ENCODE measurements around the gene ERC2. TPM values are rescaled to one million over a fixed set of nuclear protein-coding genes. Genes with fewer than 3 reads are reported as not detected.
A peak's percentile ranks its signal among the peaks of the same experiment; 100 is the strongest.

Gene ERC2
- total RNA-seq, 1 donor = 0.43 TPM

DNA sequence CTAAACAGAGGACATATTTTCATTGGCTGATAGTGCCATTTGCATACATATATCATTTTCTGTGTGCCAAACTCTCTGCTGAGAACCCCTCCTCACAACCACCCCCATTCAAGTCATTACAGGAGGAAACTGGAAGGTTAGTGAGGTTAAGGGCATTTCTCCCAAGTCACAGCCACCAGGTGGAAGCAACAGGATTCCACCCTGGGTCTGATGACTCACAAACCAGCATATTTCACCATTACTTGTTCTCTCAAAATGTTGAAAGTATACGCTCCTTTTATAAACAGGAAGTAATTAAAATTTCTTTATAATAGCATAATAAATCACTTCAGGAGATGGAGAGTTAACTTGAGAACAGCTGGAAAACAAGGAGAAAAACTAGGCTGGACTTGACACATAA lies 582.5 kb downstream of the ERC2 start:
- peak; percentile 85 for DNase-seq (ENCODE audit: low read depth)
- TF ChIP-seq, protein P1, sequence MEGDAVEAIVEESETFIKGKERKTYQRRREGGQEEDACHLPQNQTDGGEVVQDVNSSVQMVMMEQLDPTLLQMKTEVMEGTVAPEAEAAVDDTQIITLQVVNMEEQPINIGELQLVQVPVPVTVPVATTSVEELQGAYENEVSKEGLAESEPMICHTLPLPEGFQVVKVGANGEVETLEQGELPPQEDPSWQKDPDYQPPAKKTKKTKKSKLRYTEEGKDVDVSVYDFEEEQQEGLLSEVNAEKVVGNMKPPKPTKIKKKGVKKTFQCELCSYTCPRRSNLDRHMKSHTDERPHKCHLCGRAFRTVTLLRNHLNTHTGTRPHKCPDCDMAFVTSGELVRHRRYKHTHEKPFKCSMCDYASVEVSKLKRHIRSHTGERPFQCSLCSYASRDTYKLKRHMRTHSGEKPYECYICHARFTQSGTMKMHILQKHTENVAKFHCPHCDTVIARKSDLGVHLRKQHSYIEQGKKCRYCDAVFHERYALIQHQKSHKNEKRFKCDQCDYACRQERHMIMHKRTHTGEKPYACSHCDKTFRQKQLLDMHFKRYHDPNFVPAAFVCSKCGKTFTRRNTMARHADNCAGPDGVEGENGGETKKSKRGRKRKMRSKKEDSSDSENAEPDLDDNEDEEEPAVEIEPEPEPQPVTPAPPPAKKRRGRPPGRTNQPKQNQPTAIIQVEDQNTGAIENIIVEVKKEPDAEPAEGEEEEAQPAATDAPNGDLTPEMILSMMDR (IDR thresholded peaks at IDR 0.05; ENCODE audit: insufficient read depth, low read depth, low read length) = peak; percentile 35
- H3K4me3 ChIP-seq (ENCODE audit: low read depth, low read length) = no peak overlapping the region

DNA sequence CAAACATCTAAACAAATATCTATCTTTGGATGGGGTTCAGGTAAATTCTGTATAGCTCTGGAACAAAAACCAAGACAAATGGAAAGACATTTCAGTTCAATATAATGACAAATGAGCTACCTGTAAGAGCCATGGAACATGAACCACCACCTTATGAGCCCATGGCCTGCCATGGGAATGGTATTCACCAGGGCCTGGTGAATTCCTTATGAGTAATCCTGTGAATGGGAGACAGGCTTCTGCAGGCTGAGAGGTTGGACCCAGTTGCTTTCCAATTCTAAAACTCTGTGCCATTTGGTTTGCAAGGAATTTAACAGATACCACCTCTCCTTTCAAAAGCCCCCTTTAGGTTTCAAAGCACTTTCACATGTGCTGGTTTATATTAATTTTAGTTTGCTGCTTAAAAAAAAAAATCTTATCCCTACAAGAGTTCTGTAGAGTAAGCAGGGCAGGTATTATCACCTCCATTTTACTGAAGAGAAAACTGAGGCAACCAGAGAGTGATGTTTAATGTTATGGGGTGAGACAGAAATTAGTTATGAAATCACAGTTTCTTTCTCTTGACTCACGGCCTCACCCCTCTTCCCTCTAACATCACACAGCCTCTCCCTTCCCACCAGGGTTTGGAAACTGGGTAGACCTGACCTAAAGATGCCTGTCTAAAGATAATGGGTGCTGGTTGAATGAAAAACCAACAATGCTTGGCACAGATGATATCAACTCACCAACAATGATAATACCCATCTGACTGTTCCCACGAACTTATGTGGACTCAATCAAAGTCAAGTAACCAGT lies 583.6 kb downstream of the ERC2 start:
- peak; percentile 14 for DNase-seq (ENCODE audit: low read depth)
- TF ChIP-seq, protein P1 (IDR thresholded peaks at IDR 0.05; ENCODE audit: insufficient read depth, low read depth, low read length) = no peak
- no peak overlapping the region for H3K4me3 ChIP-seq (ENCODE audit: low read depth, low read length)

DNA sequence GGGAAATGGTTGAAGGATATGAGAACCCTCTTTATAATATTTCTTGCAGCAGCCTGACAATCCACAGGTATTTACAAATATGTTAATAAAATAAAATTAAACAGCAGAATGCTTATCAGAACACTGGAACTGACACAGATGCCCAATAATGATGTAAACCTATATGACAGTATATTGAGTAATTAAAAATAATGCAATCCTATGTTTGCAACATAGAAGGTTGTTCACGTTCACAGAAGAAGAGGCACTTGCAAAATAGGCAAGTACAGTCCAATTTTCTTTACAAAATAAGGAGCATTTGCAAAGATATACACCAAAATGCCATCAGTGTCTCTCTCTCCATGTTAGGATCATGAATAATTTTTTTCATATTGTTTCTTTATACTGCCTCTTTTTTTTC lies 584.2 kb downstream of the ERC2 start:
- no peak overlapping the region for H3K4me3 ChIP-seq (ENCODE audit: low read depth, low read length)
- TF ChIP-seq, protein P1 (IDR thresholded peaks at IDR 0.05; ENCODE audit: insufficient read depth, low read depth, low read length) = no peak
- no peak for DNase-seq (ENCODE audit: low read depth)

DNA sequence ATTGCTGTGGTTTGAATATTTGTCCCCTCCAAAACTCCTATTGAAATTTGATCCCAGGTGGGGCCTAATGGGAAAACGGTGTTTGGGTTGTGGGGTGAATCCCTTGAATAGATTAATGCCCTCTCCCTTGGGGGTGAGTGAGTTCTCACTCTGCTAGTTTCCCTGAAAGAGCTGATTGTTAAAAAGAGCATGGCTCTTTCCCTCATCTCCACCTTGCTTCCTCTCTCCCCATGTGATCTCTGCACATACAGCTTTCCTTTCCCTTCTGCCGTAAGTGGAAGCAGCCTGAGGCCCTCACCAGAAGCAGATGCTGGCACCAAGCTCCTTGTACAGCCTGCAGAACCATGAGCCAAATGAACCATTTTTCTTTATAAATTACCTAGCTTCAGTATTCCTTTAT lies 586.3 kb downstream of the ERC2 start:
- no peak for DNase-seq (ENCODE audit: low read depth)
- no peak overlapping the region for H3K4me3 ChIP-seq (ENCODE audit: low read depth, low read length)
- TF ChIP-seq, protein P1 (IDR thresholded peaks at IDR 0.05; ENCODE audit: insufficient read depth, low read depth, low read length) = no peak

DNA sequence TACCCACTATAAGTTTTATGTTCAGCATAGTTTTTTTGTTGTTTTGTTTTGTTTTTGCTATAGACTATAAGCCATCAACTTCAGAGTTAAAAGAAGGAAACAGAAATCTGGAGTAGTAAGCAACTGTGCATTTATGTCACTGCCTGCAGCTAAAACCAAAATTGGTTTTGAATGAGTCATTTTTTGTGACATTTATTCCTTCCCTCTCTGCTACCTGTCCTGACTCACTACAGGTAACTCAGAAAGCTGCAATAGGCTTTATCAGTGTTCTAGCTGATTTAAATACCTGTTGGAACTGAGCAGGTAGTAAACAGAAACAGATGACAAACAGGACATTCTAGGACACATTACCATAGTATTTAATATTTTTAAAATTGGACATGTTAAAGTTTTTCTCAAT lies 587.9 kb downstream of the ERC2 start:
- TF ChIP-seq, protein P1 (IDR thresholded peaks at IDR 0.05; ENCODE audit: insufficient read depth, low read depth, low read length) = no peak
- no peak overlapping the region for H3K4me3 ChIP-seq (ENCODE audit: low read depth, low read length)
- no peak for DNase-seq (ENCODE audit: low read depth)

DNA sequence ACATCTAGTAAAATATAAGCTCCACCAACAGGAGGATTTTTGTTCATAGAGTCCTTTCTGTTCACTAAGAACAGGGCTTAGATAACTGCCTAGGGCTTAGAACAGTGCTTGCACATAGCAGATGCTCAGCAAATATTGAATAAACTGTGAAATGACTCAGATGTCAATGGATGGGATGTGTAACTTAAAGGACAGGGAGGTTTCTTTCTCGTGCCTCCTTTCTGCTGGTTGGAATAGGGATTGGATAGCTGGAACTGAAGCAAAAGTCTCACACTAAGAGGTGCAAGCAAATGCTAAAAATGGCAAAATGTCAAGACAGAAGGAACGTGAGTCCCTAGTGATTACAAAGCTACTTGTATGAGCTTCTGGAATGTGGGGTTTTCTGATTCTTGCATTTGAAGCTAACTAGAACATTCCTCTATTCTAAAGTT lies 588.4 kb downstream of the ERC2 start:
- H3K4me3 ChIP-seq (ENCODE audit: low read depth, low read length) = no peak overlapping the region
- peak; percentile 47 for DNase-seq (ENCODE audit: low read depth)
- TF ChIP-seq, protein P1 (IDR thresholded peaks at IDR 0.05; ENCODE audit: insufficient read depth, low read depth, low read length) = no peak

DNA sequence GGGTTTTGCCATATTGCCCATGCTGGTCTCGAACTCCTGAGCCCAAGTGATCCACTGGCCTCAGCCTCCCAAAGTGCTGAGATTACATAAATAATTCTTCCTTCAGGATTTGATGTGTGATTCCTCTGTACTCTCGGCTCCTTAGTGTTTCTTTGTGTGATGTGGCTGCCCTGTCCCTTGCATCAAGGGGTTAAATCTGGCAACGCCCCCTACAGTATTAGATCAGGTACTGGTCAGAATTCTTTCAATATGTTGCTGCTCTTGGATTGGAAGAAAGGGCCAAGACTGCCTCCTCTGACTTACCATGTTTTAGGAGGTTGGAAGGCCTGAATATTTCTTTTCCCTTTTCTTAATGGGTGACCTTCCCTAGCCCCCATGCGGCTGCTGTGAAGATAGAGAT lies 590.6 kb downstream of the ERC2 start:
- no peak for DNase-seq (ENCODE audit: low read depth)
- TF ChIP-seq, protein P1 (IDR thresholded peaks at IDR 0.05; ENCODE audit: insufficient read depth, low read depth, low read length) = peak; percentile 13
- no peak overlapping the region for H3K4me3 ChIP-seq (ENCODE audit: low read depth, low read length)

Data from fibroblast of villous mesenchyme (primary cell).